GM12891 (cell line): ENCODE measurements around the gene PDRG1. TPM values are rescaled to one million over a fixed set of nuclear protein-coding genes. Genes with fewer than 3 reads are reported as not detected.

ENCODE experiments used
- DNase-seq: peaks from one replicate; pipeline ENCODE4 v3.0.0; 2011; ENCODE audit warnings: low spot score; ENCODE audit not compliant: insufficient read length
- FAIRE-seq: peaks from 2 replicates; lab custom pipeline; 2011; peaks lifted over from hg19 to GRCh38; lab: Jason Lieb, UNC
- PAX5 ChIP-seq: IDR thresholded peaks from 2 replicates; pipeline ENCODE4 v1.6.1; 2011; ENCODE audit warnings: low read length, moderate library complexity, mild to moderate bottlenecking; ENCODE audit not compliant: insufficient read depth, severe bottlenecking
- POLR2A ChIP-seq: IDR thresholded peaks from 2 replicates; pipeline ENCODE4 v1.6.1; 2011; ENCODE audit warnings: low read depth, low read length, control low read depth
- POLR2AphosphoS5 ChIP-seq: IDR thresholded peaks from 2 replicates; pipeline ENCODE4 v1.6.1; 2011; ENCODE audit warnings: low read depth, low read length, control low read depth
- POU2F2 ChIP-seq: IDR thresholded peaks from 2 replicates; pipeline ENCODE4 v1.6.1; 2011; ENCODE audit warnings: low read depth, mild to moderate bottlenecking, control low read depth, low read length, moderate library complexity
- SPI1 ChIP-seq: IDR thresholded peaks from 2 replicates; pipeline ENCODE4 v1.6.1; 2011; ENCODE audit warnings: low read depth, low read length, control low read depth
- TAF1 ChIP-seq: IDR thresholded peaks from 2 replicates; pipeline ENCODE4 v1.6.1; 2011; ENCODE audit warnings: low read depth, low read length, control low read depth
- polyA plus RNA-seq: library from polyadenylated mRNA; unstranded; fragments of >200 nt; gene quantifications from one replicate; pipeline ENCODE4 v1.2.1, GENCODE V29; 2012; ENCODE audit warnings: low read depth, missing spikeins, inconsistent platforms; ENCODE audit not compliant: missing spikeins

The PDRG1 gene
- polyA plus RNA-seq: 19.1 TPM

GRCh38 chr20:31951530-31952453 lies at the start of gene PDRG1:
Gene PDRG1 (minus strand): TSS chr20:31952046. CDS start chr20:31951961, 85 bp downstream.
- TF ChIP-seq POU2F2: no peak; the same call in 1 of the 2 replicates
- TF ChIP-seq POLR2A: peak; percentile 90
- TF ChIP-seq SPI1: no peak
- no peak for TF ChIP-seq PAX5
- peak; percentile 78 for TF ChIP-seq TAF1
- TF ChIP-seq POLR2AphosphoS5: peak; percentile 92
- FAIRE-seq: peak; percentile 93
- peak; percentile 92 for DNase-seq

GRCh38 chr20:31998246-31998645 lies 46.4 kb upstream of the PDRG1 start:
- no peak for FAIRE-seq
- TF ChIP-seq POLR2A: no peak
- no peak for DNase-seq

- TF ChIP-seq POU2F2 (no peak), POLR2A (no peak), POLR2AphosphoS5 (no peak), SPI1 (no peak)
- FAIRE-seq (no peak), DNase-seq (no peak)
Measured at GRCh38 chr20:31996996-31997395, 45.1 kb upstream of the PDRG1 start.

- FAIRE-seq (no peak), DNase-seq (no peak)
- TF ChIP-seq SPI1 (no peak), POLR2A (no peak), PAX5 (no peak), POLR2AphosphoS5 (no peak), POU2F2 (no peak), TAF1 (no peak)
Measured at GRCh38 chr20:31992086-31992485, 40.2 kb upstream of the PDRG1 start.

- DNase-seq (no peak), FAIRE-seq (no peak)
- TF ChIP-seq POLR2A (no peak), TAF1 (no peak), POU2F2 (no peak), PAX5 (no peak), POLR2AphosphoS5 (no peak), SPI1 (no peak)
Measured at GRCh38 chr20:31991339-31991705, 39.5 kb upstream of the PDRG1 start.

- FAIRE-seq (no peak), DNase-seq (no peak)
- TF ChIP-seq PAX5 (no peak), SPI1 (no peak), POU2F2 (no peak), POLR2A (no peak), TAF1 (no peak), POLR2AphosphoS5 (no peak)
Measured at GRCh38 chr20:31990641-31991338, 38.9 kb upstream of the PDRG1 start.

GRCh38 chr20:31989030-31989645 lies 37.3 kb upstream of the PDRG1 start:
- FAIRE-seq (no peak), DNase-seq (no peak)
- TF ChIP-seq TAF1: no peak
- TF ChIP-seq POLR2AphosphoS5: no peak
- no peak for TF ChIP-seq POLR2A
- no peak for TF ChIP-seq SPI1
- no peak for TF ChIP-seq PAX5
- no peak for TF ChIP-seq POU2F2

- no peak for FAIRE-seq
- no peak for DNase-seq
- no peak for TF ChIP-seq POLR2AphosphoS5
- no peak for TF ChIP-seq POU2F2
- no peak for TF ChIP-seq SPI1
- TF ChIP-seq PAX5: no peak
- TF ChIP-seq POLR2A: no peak
- no peak for TF ChIP-seq TAF1
Measured at GRCh38 chr20:31988430-31989015, 36.7 kb upstream of the PDRG1 start.

GRCh38 chr20:31987744-31988143 lies 35.9 kb upstream of the PDRG1 start:
- no peak for TF ChIP-seq TAF1
- TF ChIP-seq POLR2AphosphoS5: no peak
- TF ChIP-seq PAX5: no peak
- no peak for TF ChIP-seq POLR2A
- TF ChIP-seq POU2F2: no peak
- no peak for TF ChIP-seq SPI1
- DNase-seq: no peak
- FAIRE-seq: no peak
